Epidermal melanocyte (primary cell): ENCODE results near the gene CACNA2D3.

Experiments used
- DNase-seq: peaks from one replicate; pipeline ENCODE4 v3.0.0; 2011; ENCODE audit warnings: low spot score; ENCODE audit not compliant: insufficient read length

The CACNA2D3 gene

GRCh38 chr3:54326951-54327350 lies 204.6 kb downstream of the CACNA2D3 start:
- no peak for DNase-seq

GRCh38 chr3:54331341-54331740 lies 209.0 kb downstream of the CACNA2D3 start:
- DNase-seq, result no peak

- no peak for DNase-seq
These were observed 215.5 kb downstream of the CACNA2D3 start for GRCh38 chr3:54337846-54338245.

DNA sequence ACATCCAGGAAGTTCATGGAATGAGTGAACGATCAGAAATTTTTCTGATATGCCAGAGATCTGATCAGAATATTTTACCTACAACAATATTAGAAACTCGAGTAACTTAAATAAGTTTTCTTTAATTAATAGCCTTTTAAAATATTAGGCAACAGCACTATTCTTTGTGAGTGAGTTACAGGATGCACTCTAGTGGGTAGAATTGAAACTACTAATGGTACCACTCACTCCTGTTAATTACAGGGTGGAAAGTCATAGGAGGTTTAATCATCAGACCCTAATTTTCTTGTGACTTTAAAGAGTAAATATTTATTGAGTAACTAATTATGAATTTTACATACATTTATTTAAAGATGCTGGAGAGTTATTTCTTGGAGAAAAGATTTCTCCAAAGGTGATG lies 217.3 kb downstream of the CACNA2D3 start:
- no peak for DNase-seq

- DNase-seq, result no peak
These were observed 219.5 kb downstream of the CACNA2D3 start for GRCh38 chr3:54341811-54342210.

DNA sequence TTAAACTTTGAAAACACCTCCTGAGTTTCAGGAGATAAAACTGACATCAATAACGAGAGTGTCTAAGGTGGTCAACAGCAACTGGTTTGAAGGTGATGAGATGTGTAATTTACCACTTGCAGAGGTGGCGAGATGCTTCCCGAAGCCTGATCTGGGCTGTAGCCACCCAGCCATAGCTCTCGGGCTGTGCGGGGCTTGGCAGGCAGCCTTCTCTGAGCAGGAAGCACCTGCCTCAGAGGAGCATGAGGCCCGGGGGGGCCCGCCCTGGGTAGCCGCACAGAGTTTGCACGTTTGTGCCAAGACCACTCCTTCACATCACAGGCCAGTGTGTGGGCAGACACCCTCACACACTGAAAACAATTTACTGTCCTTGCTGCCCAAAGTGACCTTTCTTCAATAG lies 220.3 kb downstream of the CACNA2D3 start:
- DNase-seq, result no peak

DNA sequence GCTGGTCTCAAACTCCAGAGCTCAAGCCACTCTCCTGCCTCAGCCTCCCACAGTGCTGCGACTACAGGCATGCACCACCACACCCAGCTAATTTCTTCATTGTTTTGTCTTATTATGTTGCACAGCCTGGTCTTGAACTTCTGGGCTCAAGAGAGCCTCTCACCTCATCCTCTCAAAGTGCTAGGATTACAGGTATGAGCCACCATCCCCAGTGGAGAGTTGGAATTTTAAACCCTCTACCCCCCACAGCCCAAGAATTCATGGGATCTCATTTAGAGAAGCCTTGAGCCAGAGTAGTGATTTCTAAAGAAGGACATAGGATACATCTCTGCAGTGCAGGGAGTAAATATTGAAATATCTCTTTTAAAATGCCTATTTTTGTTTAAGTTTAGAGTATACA lies 221.1 kb downstream of the CACNA2D3 start:
- DNase-seq, result no peak

DNA sequence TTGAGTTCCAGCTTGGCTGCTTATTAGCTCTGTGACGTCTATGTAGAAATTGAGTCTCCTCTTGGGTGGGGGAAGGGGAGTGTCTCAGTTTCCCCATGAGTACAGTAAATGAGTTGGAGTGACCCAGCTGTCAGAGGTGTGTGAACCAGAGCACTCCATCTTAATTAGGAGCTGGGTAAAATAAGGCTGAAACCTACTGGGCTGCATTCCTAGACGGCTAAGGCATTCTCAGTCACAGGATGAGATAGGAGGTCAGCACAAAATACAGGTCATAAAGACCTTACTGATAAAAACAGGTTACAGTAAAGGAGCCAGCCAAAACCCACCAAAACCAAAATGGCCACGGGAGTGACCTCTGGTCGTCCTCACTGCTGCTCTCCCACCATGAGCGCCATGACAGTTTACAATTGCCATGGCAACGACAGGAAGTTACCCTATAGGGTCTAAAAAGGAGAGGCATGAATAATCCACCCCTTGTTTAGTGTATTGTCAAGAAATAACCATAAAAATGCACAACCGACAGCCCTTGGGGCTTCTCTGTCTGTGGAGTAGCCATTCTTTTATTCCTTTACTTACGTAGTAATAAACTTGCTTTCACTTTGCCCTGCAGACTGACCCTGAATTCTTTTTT lies 222.4 kb downstream of the CACNA2D3 start:
- DNase-seq, result no peak

- no peak for DNase-seq
These were observed 223.6 kb downstream of the CACNA2D3 start for GRCh38 chr3:54345847-54346375.

DNA sequence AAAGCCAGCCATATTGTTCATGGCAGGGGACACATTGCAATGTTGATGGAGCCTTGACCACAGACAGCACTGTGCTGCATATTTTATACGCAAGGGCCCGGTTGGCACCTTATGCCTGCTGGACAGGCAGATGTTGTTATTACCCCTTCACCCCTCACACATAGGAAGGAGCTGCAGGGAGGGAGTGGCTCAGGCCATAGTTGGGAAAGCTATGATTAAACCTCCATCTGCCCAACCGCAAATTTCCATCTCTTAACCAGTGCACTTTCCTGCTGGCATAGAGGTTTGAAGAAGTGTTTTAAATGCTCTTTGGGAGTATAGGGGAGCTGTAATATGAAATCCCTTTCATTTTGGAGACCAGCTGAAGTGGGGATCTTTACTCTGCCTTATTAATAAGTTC lies 224.7 kb downstream of the CACNA2D3 start:
- no peak for DNase-seq

DNA sequence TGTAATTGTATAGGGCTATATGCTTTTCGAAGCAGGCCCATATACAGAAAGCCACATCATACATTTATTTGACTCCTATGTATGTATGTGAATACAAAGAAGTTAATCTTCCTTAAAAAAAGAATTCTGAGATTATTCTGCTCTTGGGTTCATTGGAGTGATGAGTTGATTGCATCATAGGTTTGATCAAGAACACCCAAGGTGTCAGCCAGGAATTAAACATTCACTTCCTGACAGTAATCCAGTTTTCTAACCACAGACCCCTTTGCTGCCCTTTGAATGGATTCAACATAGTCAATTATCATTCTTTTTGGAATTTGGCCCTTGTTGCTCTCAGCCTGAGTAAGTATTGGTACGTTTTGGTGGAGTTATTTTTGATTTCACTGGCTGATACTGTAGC lies 225.6 kb downstream of the CACNA2D3 start:
- no peak for DNase-seq

GRCh38 chr3:54349231-54349652 lies 226.9 kb downstream of the CACNA2D3 start:
- DNase-seq, result no peak

- DNase-seq, result no peak
These were observed 227.3 kb downstream of the CACNA2D3 start for GRCh38 chr3:54349691-54350090.

DNA sequence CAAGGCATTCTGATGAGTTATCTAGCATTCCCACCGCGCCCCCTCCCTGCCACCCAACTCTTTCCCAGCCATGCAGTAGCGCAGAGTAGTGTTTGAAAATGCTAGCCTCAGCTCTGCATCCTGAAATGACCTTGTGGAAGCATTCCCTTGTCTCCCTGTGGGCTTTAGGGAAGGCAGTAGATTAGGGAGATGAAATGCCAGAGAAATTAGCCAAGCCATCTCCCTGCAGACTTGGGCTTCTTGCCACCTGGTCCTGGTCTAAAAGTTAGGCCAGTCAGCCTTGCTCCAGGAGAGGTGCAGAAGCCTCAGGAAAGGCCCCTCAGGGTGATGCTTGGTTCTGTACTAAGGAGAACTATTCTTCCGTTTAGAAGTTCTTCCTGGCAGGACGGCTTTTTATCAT lies 231.2 kb downstream of the CACNA2D3 start:
- DNase-seq, result no peak

DNA sequence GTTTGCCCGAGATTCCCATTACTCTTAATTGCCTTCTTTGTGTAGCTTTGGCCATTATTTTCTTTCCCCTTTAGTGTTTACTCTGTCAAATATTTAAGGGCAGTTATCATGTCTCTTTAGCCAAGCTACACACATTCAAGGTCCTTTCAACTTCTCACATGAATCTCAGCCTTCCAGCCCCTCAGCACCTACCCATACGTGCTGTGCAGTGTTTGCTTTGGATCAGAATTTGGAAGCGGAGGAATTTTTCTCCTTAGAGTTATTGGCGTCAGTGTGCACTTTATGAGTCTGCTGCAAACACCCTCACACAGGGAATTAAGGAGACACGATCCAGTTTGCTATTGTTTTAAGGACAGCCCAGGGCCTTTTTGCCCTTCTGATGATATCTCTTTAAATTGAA lies 231.6 kb downstream of the CACNA2D3 start:
- DNase-seq, result no peak

DNA sequence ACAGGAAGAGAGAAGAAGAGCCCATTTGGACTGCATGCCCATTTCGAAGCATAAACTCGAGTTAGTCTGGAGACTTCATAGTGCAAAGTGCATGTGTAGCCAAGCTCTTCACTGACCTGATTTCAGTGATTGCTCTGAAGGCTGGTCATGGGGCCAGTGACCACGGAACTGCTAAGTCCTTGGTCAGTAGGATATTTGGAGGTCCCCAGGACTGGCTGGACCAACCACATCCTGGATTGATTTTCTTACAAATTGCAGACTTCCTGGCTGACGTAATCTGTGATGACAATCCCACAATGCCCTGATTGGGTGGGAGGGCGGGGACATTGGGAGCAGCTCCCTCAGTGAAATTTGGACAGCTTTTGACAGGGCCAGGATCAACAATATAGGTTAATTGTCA lies 233.4 kb downstream of the CACNA2D3 start:
- no peak for DNase-seq

GRCh38 chr3:54356261-54357045 lies 234.1 kb downstream of the CACNA2D3 start:
- DNase-seq, result no peak

GRCh38 chr3:54357301-54357700 lies 234.9 kb downstream of the CACNA2D3 start:
- no peak for DNase-seq

DNA sequence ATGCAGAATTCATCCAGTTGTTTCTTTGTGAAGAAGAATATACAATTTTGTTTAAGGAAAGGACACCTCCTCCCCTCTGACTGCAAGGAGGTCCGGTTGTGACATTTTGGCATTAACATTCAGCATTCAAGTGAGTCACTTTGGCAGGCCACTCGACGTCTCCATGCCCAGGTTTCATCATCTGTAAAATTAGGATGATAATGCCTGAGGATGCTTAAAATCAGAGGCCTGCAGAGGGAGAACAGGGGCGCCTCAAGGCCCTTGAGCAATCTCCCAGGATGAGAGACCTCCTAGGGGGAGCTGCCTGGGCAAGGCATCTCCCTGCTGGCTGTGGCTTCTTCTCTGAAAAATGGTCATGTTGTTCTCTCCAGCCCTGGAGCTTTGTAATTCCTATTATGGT lies 236.0 kb downstream of the CACNA2D3 start:
- no peak for DNase-seq

DNA sequence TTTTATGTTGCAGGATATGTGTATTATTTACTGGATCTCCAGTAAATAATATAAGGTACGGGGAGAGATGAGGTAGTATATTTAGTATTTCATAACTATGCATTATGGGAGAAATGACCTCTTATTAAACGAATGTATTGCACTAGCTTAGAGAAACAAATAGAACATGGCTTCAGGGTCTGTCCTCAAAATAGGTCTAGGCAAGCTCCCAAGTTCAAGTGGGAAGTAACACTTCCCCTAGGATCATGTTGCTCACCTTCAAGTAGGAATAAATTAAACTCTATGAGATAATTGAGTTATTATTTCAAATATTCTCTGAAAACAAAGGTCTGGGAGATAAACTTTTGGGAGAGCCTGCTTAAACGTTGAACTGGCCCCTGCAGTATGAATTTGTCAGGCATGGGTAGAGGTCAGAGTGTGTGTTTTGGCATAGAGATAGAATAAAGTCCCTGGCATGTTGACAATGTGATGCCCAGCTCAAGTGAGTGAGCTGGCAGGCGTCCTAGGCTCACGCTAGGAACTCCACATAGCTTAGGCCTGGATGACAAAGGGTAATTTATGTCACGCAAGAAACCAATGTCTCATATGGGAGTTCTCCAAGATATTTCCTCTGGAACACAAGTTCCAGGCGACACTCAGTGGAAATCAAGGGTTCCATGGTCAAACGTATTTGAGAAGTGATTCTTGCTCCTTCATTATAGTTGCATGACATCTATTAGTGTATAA lies 236.8 kb downstream of the CACNA2D3 start:
- no peak for DNase-seq

- DNase-seq, result no peak
These were observed 238.0 kb downstream of the CACNA2D3 start for GRCh38 chr3:54360320-54360719.

- DNase-seq, result no peak
These were observed 239.5 kb downstream of the CACNA2D3 start for GRCh38 chr3:54361746-54362283.
